Ectodermal cell (in vitro differentiated cells): Measurements from ENCODE around the gene ZNF587.
"Not testable (repeated sequence)": the region's sequence is repeated elsewhere in the genome, so short reads cannot be mapped to it uniquely, and the experiment has no call there.

Experiments
- H3K27ac ChIP-seq: 2 replicates; pipeline ENCODE4 v1.7.0; 2013; ENCODE audit warnings: mild to moderate bottlenecking, low read depth, low read length; ENCODE audit not compliant: insufficient read depth, poor library complexity, severe bottlenecking
- H3K27me3 ChIP-seq: 2 replicates; pipeline ENCODE4 v1.7.0; 2013; ENCODE audit warnings: mild to moderate bottlenecking, low read length; ENCODE audit not compliant: insufficient read depth, control insufficient read depth, poor library complexity, severe bottlenecking
- H3K36me3 ChIP-seq: one replicate; pipeline ENCODE4 v1.7.0; 2013; ENCODE audit warnings: low read length; ENCODE audit not compliant: control insufficient read depth, insufficient read depth
- H3K4me1 ChIP-seq: one replicate; pipeline ENCODE4 v1.7.0; 2013; ENCODE audit warnings: low read length; ENCODE audit not compliant: control insufficient read depth, insufficient read depth
- H3K4me3 ChIP-seq: 2 replicates; pipeline ENCODE4 v1.7.0; 2013; ENCODE audit warnings: low read depth, low read length, control low read depth; ENCODE audit not compliant: insufficient read depth
- H3K9me3 ChIP-seq: 2 replicates; pipeline ENCODE4 v1.7.0; 2013; ENCODE audit warnings: mild to moderate bottlenecking, low read length, moderate library complexity; ENCODE audit not compliant: control insufficient read depth
- WGBS, 2 experiments: methylation state at CpG; one replicate each; pipeline ENCODE4 v1.1.7; 2013; ENCODE audit warnings: missing lambda C conversion rate in 2 of 2; 5-methylcytosine and 5-hydroxymethylcytosine counted together

The ZNF587 gene

DNA sequence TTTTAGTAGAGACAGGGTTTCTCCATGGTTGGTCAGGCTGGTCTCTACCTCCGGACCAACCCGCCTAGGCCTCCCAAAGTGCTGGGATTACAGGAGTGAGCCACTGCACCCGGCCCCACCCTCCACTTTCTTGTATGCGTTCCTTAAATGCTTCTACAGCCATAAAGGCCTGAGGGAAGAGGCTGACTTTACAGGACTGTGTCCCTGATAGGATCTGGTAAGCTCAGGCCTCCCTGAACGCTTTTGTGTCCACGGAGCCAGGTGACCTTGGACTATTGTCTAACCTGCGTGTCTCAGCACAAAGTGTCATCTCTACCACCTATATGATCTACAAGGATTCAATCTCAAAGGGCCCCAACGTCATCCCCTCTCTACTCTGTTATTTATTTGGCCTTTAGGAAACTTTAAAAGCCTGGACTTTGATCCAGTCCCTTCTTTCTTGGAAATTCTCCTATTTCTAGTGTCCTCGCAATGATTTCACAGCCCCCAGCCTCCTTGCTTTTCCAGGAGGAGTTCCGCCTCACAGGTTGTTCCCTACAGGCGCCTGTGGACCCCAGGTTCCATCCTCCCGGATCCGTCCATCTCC, 35.6 kb upstream of the ZNF587 start:
- H3K27me3 ChIP-seq = no peaks in the 10 kb centered on the region
- H3K9me3 ChIP-seq = no peaks in the 10 kb centered on the region
- peak overlapping the region; percentile 71 for H3K4me3 ChIP-seq
- H3K27ac ChIP-seq = no peak overlapping the region
- peaks cover 4% of the 10 kb centered on the region for H3K4me1 ChIP-seq
- 25% methylated on average over 13 of the region's 13 CpGs for WGBS, 2 experiments
- no peaks in the 10 kb centered on the region for H3K36me3 ChIP-seq

DNA sequence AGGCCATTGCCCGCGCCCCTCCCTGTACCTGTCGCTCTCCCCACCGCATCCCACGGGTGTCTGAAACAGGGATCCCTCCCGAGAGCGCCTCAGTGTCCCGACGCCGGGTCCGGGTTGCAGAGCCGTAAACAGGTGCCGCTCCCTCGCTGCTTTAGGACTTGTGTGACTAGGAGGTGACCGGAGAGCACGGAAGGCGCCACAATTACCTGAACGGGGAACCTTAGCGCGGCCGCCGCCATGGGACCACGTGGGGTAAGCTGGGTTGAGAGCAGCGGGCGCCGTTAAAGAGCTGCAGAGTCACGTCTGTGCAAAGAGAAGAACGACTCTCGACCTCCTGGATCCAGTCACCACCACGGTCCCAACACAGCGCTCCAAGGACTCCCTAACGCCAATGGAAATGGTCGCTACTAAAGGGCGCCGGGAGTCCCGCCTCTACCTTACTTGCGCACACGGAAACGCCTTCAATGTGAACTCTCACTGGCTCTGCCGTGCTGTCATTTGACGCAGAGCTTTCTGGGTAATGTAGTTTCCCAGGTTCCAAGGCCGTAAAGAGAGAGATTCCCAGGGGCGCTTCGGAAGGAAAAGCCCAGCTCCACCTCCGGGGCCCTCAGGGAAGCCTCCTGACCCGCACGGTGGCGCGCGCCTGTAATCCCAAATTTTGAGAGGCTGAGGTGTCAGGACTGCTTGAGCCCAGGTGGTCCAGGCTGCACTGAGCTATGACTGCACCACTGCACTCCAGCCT, 35.0 kb upstream of the ZNF587 start, which contains the start of gene ZNF552:
Gene ZNF552 (minus strand): TSS at position 409 of the 742 bp plus-strand sequence. CDS start 170 bp downstream, at position 239.
- 2% methylated on average over 50 of the region's 50 CpGs for WGBS, 2 experiments
- no peak within 1 kb of the TSS for H3K27ac ChIP-seq

DNA sequence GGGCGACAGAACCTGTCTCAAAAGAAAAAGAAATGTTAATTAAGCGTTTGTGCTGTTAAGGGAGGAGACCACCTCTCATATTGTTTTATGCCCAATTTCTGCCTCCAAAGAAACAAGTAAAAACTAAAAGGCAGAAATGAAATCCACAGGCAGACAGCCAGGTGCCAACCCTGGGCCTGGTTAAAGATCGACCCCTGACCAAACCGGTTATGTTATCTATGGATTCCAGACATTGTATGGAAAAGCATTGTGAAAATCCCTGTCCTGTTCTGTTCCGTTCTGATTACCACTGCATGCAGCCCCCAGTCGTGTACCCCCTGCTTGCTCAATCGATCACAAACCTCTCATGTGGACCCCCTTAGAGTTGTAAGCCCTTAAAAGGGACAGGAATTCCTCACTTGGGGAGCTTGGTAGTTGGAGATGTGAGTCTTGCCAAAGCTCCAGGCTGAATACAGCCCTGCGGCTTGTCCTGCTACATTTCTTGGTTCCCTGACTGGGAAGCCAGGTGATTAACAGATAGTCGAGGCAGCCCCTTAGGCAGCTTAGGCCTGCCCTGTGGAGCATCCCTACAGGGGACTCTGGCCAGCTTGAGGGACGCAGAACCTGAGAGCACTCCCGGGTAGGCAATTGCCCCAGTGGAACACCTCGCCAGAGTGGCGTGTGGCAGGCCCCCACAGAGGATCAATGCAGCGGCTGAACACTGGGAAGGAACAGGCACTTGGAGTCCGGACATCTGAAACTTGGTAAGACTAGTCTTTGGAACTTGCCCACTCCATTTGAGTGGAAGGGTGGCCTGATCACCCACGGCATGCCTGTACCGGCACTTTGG, 34.2 kb upstream of the ZNF587 start:
- Histone ChIP-seq H3K27me3 (no peaks in the 10 kb centered on the region), H3K36me3 (no peaks in the 10 kb centered on the region), H3K9me3 (no peaks in the 10 kb centered on the region), H3K4me3 (no peak overlapping the region), H3K4me1 (peaks cover 8% of the 10 kb centered on the region), H3K27ac (no peak overlapping the region)
- WGBS, 2 experiments = 92 to 95% methylated on average over 17 of the region's 17 CpGs

More for the DNA sequence above, 35.0 kb upstream of the ZNF587 start, which contains the start of gene ZNF552:
- no peaks in the 10 kb centered on the region for H3K36me3 ChIP-seq
- H3K9me3 ChIP-seq = no peaks in the 10 kb centered on the region
- no peaks in the 10 kb centered on the region for H3K27me3 ChIP-seq
- peaks cover 4% of the 10 kb centered on the region for H3K4me1 ChIP-seq
- H3K4me3 ChIP-seq = peak within 1 kb of the TSS; percentile 71

DNA sequence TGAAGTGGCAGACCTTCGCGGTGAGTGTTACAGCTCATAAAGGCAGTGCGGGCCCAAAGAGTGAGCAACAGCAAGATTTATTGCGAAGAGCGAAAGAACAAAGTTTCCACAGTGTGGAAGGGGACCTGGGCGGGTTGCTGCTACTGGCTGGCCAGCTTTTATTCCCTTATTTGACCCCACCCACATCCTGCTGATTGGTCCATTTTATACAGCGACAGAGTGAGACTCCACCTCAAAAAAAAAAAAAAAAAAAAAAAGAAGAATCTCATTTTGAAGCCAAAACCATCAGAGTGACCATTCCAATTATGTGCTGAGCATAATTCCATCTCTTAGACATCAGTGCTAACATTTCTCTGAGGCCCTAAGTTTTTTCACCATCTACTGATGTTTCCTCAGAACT, 33.0 kb upstream of the ZNF587 start:
- no peaks in the 10 kb centered on the region for H3K36me3 ChIP-seq
- peaks cover 14% of the 10 kb centered on the region for H3K4me1 ChIP-seq
- no peaks in the 10 kb centered on the region for H3K9me3 ChIP-seq
- no peak overlapping the region for H3K4me3 ChIP-seq
- H3K27me3 ChIP-seq = no peaks in the 10 kb centered on the region
- H3K27ac ChIP-seq = no peak overlapping the region
- WGBS, 2 experiments = 91 to 93% methylated on average over 7 of the region's 7 CpGs

DNA sequence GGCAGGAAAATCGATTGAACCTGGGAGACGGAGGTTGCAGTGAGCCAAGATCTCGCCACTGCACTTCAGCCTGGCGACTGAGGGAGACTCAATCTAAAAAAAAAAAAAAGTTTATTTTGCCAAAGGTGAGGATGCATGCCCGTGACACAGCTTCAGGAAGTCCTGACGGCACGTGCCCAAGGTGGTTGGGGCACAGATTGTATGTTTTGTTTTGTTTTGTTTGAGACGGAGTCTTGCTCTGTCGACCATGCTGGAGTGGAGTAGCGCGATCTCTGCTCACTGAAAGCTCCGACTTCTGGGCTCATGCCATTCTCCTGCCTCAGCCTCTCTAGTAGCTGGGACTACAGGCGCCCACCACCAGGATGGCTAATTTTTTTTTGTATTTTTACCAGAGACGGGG, 31.7 kb upstream of the ZNF587 start:
- Histone ChIP-seq H3K36me3 (no peaks in the 10 kb centered on the region), H3K4me1 (peaks cover 14% of the 10 kb centered on the region), H3K9me3 (no peaks in the 10 kb centered on the region), H3K4me3 (no peak overlapping the region), H3K27me3 (no peaks in the 10 kb centered on the region), H3K27ac (no peak overlapping the region)
- 94 to 95% methylated on average over 14 of the region's 14 CpGs for WGBS, 2 experiments

DNA sequence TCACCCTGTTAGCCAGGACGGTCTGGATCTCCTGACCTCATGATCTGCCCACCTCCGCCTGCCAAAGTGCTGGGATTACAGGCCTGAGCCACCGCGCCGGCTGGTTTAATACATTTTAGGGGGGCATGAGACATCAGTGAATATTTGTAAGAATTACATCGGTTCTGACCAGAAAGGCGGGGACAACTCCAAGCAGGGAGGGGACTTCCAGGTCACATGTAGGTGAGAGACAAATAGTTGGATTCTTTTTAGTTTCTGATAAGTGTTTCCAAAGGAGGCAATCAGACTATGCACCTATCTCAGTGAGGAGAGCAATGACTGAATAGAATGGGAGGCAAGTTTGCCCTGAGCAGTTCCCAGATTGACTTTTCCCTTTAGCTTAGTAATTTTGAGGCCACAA, 31.3 kb upstream of the ZNF587 start:
- Histone ChIP-seq H3K9me3 (no peaks in the 10 kb centered on the region), H3K27ac (no peak overlapping the region), H3K4me3 (no peak overlapping the region), H3K36me3 (no peaks in the 10 kb centered on the region), H3K4me1 (peaks cover 14% of the 10 kb centered on the region), H3K27me3 (no peaks in the 10 kb centered on the region)
- WGBS, 2 experiments = 88 to 90% methylated on average over 7 of the region's 7 CpGs

DNA sequence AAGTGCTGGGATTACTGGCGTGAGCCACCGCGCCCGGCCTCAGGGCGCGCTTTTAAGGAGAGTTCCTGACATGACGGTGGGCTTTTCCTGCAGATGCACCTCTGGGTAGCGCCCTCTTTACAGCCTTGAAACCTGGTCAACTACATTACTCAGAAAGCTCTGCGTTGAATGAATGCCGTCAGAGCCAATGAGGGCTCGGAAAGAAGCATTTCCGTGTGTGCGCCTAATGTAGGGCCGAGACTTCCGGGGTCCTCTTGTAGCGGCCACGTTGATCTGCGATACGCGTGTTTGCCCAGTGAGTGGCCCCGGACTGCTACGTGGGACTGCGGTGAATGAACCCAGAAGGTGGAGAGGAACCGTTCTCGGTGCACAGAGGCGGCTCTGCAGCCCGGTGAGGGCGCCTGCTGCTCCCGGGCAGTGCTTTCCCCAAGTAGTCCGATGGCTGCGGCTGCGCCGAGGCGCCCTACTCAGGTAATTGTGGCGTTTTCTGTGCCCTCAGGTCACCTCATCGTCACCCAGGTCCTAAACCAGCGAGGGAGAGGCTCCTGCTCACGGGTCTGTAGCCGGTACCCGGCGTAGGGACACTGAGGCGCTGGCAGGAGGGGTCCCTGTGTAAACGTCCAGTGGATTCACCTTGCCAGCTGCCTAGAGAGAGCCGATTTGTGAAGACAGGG, 30.0 kb upstream of the ZNF587 start:
- H3K9me3 ChIP-seq = no peaks in the 10 kb centered on the region
- peak overlapping the region; percentile 60 for H3K27ac ChIP-seq
- H3K4me1 ChIP-seq = peaks cover 10% of the 10 kb centered on the region
- H3K4me3 ChIP-seq = peak overlapping the region; percentile 100
- WGBS, 2 experiments = 0% methylated on average over 44 of the region's 44 CpGs
- no peaks in the 10 kb centered on the region for H3K36me3 ChIP-seq
- no peaks in the 10 kb centered on the region for H3K27me3 ChIP-seq

DNA sequence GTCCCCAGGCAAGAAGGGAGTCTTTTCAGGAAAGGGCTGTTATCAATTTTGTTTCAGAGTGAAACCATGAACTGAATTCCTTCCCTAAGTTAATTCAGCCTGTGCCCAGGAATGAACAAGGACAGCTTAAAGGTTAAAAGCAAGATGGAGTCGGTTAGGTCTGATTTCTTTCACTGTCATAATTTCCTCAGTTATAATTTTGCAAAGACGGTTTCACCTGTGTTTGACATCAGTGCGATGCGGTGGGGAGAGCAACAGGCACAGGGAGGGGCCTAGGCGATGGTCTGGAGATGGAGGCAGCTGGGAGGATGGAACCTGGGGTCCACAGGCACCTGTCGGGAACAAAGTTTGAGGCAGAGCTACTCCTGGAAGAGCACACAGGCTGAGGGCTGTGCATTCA, 29.1 kb upstream of the ZNF587 start:
- H3K4me3 ChIP-seq = peak overlapping the region; percentile 100
- no peaks in the 10 kb centered on the region for H3K9me3 ChIP-seq
- H3K36me3 ChIP-seq = no peaks in the 10 kb centered on the region
- H3K27me3 ChIP-seq = no peaks in the 10 kb centered on the region
- no peak overlapping the region for H3K27ac ChIP-seq
- H3K4me1 ChIP-seq = peaks cover 10% of the 10 kb centered on the region
- WGBS, 2 experiments = 90% methylated on average over 6 of the region's 6 CpGs

DNA sequence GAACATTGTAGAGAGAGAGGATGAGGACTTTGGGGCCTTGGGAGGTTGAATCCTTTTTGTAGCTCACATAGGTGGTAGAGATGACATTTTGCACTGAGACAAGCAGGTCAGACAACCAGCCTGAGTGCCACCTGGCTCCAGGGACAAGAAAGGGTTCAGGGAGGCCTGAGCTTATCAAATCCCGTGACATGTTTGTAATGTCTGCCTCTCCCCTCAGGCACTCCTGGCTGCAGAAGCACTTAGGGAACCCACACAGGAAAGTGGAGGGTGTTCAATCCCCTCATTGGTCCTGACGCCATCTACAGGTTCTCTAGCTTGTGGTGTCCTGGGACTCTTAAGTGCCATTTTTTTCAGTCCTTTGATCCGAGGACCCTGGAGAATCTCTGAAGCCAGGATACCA, 28.6 kb upstream of the ZNF587 start:
- not testable (repeated sequence) for H3K4me3 ChIP-seq, H3K36me3 ChIP-seq, H3K9me3 ChIP-seq, H3K27ac ChIP-seq, H3K27me3 ChIP-seq
- peaks cover 10% of the 10 kb centered on the region for H3K4me1 ChIP-seq
- WGBS, 2 experiments = 88 to 93% methylated on average over 2 of the region's 3 CpGs

DNA sequence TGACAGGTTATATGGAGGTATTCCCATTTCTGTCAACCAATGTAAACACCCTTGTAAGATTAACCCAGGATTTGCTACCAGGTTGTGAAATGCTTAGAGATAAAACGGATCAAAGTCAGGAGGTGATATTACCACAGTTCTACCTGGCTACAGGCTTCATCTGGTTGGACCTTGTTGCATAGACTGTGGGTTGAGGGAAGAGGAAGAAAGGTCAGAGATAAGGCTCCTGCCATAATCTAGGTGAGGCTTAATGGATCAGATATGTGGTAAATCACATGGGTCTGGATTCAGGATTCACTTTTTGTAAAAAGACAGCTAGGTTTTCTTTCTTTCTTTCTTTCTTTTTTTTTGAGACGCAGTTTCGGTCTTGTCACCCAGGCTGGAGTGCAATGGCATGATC, 28.2 kb upstream of the ZNF587 start:
- H3K9me3 ChIP-seq, H3K27me3 ChIP-seq, H3K4me3 ChIP-seq, H3K27ac ChIP-seq, H3K36me3 ChIP-seq: not testable (repeated sequence)
- peaks cover 10% of the 10 kb centered on the region for H3K4me1 ChIP-seq
- WGBS, 2 experiments = 94 to 95% methylated on average over 2 of the region's 3 CpGs
